GM19023 (cell line): Measurements from ENCODE around the gene TTC33.
A peak's percentile ranks its signal among the peaks of the same experiment; 100 is the strongest.

ENCODE experiments used
- ATAC-seq: cut with Tn5 transposase; IDR thresholded peaks from one replicate; pipeline ENCODE4 v1.9.1; 2021; ENCODE audit warnings: mild to moderate bottlenecking, moderate library complexity; ENCODE audit not compliant: unreplicated experiment

Gene TTC33

DNA sequence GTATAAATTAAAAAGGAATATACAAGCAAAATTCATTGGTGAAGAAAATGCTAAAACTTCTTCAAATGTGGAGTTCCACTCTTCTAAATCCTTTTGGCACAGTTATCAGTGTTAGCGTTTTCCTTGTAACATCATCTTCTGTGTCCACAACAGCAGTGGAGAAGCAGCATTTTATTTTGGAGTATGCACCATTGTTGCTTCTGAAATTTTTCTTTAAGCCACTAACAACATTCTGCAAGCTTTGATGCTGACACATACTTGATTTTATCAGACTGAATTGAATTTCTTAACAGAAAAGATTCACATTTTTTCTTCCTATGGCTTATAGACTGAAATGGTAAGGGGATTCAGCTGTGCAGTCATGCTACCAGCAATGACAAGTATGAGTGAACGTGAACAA, 136.8 kb downstream of the TTC33 start:
- ATAC-seq: no peak

DNA sequence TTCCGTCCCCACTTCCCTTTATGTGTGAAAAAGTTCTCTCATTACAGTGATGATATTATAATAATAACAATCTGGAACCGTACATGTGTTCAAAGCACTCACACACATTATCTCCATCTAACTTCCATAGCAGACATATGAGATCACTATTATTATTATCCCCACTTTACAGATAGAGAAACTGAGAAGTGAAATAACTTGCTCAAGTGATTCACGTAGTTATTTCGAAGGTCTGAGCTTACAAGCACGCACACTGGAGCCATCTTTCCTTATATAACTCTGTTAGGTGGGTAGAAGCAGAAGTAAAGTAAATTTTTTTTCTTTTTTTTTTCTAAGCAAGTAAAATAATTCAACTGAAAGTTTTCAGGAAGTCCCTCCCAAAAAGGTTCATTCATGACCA, 139.0 kb downstream of the TTC33 start:
- ATAC-seq: no peak

DNA sequence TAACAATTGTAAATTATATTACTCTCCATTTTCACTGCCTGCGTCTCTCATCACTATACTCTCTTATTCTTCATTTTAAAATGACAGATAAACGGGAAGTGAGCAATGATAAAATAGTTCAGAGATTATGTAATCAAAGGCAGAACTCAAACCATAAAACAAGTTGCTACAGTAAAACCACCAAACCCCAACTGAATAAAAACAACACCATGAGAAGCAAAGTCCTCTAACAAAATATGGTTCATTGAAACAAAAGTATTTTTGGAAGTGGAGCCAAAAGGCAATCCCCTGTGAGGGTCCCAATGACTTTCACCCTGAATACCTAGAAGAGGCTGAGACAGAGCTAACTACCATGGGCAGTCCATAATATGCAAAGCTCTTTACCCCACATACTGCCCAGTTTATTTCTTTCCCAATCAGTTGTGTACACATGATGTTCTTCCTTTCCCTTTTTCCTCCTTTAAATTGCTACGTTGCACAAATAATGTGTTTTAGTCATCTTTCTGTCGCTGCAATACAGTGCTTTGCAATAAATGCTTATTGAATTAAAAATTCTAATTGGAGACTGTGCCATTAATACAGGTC, 140.1 kb downstream of the TTC33 start:
- ATAC-seq: no peak

DNA sequence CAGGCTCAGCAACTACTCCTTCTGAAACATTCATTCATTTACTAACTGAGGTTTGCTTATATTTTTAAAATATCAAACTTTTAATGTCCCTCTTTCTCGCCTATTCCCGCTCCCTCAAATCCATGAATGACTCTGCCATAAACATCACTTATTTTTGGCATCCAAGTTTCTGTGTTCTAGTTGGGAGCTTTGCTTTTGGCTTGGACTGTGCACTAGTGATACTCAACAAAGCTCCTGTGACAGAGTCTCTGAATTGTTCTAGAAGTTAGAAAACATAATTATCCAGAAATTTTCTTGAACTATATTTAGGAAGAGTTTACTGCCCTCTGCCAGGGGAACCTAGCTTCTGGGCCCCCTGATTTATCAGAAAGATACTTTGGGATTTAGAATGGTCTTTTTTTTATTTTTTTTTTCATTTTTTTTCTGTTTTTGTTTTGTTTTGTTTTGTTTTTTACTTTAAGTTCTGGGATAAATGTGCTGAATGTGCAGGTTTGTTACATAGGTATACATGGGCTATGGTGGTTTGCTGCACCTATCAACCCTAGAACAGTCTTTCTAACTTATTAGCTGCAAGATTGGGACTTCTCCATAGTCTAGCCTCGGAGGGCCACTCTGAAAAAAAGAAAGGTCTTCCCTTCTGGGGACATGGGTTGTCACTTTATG, 140.7 kb downstream of the TTC33 start:
- ATAC-seq: no peak

DNA sequence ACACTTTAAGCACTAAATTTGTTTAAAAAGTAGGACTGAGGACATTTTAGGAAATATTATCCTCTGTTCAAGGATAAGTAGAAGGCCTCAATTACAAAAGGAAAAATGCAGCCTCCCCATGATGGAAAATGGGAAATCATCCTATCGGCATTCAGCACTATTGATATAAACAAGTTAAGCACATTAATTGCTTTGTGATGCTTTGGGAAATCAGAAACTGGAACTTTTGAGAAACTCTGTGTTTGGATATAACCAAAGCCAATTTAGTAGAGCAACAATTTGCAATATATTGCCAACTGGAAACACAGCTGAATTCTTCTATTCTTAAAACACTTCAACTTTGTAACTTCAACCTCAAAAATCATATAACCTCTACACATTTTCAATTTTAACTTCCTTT, 141.3 kb downstream of the TTC33 start:
- ATAC-seq: no peak

DNA sequence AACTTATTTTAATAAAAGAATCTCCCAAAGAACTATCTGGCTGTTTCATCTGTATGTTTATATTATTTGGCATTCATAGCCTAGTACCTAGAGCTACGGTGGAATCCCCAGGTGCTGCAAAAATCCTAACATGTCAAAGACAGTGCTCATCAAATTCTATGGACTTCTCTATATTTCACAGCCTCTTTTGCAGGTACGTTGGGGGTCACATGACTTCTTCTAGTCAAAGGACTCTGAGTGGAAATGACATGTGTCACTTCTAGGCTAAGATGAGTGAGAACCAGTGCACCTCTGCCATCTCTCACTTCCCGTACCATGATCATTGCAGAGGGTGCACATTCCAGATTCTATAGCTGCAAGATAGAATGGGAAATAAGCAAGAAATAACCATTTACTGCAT, 148.6 kb downstream of the TTC33 start:
- ATAC-seq: no peak

DNA sequence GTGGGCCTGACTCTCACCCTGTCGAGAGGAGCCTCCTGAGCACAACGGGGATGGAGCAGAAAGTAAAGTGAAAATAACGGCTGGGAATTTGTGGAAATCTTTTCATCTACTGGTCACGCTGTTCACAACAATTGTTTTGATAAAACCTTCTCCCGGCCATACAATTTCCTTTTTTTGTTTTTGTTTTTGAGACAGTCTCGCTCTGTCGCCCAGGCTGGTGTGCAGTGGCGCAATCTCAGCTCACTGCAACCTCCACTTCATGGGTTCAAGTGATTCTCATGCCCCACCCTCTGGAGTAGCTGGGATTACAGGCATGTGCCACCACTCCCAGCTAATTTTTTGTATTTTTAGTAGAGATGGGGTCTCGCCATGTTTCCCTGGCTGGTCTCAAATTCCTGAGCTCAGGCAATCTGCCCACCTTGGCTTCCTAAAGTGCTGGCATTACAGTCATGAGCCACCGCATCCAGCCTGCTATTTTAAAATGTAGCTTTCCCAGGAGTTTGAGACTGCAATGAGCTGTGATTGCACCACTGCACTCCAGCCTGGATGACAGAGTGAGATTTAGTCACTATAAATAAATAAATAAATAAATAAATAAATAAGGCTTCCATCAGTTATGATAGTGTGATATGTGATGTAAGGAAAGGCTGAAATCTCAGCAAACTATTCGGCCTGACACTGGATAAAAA, 149.5 kb downstream of the TTC33 start:
- no peak for ATAC-seq

DNA sequence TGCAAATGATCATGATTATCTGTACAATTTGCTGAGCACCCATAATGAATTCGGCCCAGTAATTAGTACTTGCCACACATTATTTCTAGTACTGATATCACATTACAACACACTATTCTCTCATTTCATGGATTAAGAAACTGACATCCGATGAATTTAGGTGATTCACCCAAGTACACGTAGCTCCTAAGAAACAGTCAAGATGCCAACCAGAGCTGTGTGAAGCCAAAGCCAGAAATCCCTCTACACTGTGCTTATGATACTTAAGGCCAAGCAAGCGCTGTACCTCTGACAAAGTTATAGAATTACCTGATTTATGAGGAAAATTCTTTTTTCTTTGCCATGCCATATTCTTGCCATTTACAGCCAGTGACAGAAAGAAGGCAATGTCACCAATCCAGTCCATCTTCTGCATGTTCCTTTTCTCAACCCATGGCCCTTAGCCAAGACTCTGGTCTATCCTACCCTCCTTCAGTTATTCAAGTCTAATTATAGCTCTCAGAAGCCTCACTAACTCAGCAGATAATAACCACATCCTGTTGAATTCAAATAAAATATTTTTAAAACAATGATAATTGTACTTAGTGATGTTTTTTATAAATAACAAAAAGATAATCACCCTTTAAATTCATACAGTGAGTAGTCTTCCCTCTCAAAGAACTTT, 150.3 kb downstream of the TTC33 start:
- ATAC-seq: no peak

DNA sequence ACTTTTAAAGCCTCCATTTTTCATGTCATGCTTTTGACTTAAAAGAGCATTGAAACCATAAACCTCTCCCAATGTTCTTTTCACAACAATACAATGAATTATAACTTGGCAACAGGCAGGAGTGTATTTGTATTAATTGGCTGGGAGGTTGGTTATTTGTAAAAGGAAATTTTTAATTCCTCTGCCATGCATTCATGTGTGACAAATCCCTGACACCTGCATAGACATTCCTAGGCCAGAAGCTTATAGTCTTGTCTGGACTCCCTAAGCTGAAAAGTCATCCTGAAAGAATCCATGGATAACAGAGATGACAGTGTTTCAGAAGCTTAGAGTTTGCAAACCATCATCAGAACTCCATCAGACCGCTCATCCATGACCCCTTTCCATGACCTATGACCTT, 152.4 kb downstream of the TTC33 start:
- no peak for ATAC-seq

DNA sequence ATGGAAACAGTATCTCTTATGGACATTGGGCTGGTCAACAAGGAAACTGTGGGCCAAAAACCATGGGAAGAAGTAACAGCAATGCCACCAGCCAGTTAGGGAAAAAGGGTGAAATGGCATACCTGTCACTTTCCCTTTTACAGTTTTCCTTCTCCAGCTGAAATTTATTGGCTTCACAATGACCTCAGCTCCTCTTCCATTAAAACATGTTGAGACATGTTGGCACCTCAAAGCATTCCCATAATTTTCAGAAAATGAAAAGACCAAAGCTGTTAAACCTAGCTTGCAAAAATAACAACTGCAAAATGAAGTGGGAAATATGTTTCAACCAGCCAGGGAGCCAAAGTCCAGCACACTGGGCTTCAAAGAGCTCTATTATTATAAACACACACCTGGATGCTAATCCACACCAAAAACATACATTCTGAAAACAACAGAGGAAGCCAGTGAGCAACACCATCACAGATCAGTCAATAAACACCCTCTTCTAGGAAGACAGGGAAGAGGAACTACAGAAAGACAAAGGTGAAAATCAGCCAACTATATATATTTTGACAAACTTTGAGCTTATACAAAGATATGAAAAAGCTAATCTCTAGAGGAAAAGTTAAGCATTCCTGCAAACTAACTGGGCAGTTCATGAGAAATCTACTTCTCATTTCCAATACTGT, 154.4 kb downstream of the TTC33 start:
- ATAC-seq: no peak

DNA sequence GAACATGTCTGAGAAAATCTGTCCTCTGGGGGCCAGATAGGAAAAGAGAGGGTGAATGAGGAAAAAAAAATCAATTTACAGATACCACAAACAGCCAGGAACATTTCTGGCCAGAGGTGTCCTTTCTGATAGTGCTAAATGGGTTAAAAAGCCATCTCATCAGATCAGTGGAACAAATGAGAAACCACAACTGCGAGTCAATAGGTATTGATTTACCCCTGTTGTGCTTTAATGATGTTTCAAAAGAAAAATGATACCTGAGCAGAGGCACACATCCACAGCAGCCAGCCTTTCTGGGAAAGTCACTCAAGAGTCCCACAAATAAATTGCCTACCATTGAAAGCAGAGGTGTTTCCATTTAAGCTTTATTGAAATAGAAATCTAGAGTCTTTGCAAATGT, 155.4 kb downstream of the TTC33 start:
- no peak for ATAC-seq

DNA sequence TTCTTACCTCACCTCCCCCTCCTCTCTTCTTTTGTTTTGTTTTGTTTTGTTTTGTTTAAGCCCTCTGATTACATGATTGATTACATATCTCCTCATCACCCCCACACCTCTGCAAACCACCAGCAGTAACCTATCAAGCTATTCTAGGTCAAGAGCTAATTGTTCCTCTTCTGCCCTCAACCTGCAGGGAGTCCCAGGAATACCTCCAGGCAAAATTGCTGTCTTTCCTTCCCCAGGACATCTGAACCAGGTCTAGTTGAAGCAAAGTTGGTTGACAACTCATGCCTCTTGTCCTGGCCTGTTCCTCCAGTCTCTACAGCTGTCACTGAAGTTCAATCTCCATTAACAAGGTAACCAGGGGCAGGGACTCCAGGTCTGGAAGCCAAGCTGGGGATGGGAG, 156.1 kb downstream of the TTC33 start:
- no peak for ATAC-seq

DNA sequence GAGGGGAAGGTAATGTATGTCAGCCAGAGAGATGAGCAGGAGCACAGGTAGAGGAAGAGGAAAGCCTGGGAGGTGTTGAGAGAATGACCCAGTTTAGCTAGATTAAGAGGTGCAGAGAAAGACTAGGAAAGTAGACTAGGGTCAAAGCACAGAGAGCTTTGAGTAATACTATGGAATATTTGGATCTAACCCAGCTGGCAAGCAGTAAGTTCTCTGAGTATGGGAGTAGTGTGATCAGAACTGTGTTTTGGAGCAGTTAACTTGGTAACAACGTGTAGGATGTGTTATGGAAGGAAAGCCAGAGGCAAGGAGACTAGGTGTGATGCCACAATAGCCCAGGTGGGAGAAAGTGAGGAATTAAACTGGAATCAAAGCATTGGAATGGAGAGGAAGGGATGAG, 160.9 kb downstream of the TTC33 start:
- no peak for ATAC-seq

DNA sequence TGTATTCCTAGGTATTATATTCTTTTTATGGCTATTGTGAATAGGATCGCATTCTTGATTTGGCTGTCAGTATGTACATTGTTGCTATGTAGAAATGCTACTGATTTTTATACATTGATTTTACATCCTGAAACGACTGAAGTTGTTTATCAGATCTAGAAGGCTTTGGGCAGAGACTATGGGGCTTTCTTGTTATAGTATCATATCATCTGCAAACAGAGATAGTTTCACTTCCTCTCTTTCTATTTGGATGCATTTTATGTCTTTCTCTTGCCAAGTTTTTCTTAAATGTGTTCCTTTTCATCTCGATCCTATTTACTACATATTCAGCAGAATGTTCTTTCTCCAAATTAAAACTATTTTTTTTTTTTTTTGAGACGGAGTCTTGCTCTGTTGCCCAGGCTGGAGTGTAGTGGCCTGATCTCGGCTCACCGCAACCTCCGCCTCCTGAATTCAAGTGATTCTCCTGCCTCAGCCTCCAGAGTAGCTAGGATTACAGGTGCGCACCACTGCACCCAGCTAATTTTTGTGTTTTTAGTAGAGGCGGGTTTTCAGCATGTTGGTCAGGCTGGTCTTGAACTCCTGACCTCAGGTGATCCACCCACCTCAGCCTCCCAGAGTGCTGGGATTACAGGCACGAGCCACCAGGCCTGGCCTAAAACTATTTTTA, 163.9 kb downstream of the TTC33 start:
- ATAC-seq: peak; percentile 72

DNA sequence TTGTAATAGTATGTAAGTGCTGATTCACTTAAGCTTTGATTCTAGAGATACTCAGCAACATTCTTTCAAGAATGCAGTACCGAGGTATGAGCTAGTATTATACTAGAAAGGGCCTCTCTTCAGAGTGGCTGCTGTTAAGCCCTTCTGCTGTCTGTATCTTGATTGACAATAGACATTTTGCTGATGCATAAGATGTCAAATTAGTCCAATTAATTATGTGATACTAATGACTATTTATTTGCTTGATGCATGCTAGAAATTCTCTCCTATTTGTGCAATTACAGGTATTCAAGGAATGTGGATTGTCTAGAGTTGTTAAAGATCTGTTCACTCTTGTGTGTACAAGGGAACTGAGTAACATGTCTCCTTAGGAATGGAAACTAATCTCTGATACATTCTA, 168.4 kb downstream of the TTC33 start:
- ATAC-seq: no peak

DNA sequence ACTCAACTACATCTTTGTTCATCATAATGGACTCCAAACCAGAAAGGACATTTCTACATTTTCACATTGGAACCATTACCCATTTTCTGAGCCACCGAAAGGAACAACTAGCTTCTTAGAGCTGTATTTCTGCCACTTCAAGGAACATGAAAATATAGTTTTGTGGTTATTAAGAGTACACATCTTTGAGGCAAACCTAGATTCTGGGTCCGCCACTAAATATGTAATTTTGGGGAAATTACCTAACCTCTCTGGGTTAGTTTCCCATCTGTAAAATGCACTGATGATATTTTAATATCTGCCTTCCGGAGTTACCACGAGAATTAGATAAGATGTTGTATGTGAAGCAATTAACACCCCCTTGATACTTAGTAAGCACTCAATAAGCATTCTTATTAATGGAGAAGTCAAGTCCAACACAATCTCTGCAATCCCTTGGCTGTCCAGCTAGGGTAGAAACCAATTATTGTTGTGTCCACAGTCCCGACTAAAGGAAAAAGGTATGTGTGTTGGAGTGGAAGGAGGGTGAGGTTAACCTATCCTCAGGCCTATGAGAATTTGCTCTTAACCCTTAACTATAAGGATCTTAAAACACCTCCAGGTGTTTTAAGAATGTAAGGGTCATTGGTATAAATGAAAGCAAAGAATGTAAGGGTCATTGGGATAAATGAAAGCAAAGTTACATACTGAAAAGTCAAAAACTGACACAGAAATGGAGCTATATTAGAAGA, 170.1 kb downstream of the TTC33 start:
- no peak for ATAC-seq

DNA sequence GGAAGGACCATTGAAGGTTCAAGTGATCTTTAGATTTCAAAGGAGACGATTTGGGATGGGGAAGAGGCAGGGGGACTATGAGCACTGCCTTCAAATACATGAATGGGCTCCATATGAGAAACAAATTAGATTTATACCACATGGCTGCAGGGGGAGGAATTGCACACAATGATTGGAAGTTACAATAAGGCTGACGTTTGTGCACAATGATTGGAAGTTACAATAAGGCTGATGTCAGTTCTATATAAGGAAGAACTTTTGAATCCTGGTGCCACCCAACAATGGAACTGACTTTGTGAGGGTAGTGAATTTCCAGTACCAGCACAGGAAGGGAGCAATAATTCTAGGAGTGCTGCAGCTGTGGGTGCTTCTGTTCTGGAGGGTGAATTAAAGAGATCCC, 171.7 kb downstream of the TTC33 start:
- no peak for ATAC-seq

DNA sequence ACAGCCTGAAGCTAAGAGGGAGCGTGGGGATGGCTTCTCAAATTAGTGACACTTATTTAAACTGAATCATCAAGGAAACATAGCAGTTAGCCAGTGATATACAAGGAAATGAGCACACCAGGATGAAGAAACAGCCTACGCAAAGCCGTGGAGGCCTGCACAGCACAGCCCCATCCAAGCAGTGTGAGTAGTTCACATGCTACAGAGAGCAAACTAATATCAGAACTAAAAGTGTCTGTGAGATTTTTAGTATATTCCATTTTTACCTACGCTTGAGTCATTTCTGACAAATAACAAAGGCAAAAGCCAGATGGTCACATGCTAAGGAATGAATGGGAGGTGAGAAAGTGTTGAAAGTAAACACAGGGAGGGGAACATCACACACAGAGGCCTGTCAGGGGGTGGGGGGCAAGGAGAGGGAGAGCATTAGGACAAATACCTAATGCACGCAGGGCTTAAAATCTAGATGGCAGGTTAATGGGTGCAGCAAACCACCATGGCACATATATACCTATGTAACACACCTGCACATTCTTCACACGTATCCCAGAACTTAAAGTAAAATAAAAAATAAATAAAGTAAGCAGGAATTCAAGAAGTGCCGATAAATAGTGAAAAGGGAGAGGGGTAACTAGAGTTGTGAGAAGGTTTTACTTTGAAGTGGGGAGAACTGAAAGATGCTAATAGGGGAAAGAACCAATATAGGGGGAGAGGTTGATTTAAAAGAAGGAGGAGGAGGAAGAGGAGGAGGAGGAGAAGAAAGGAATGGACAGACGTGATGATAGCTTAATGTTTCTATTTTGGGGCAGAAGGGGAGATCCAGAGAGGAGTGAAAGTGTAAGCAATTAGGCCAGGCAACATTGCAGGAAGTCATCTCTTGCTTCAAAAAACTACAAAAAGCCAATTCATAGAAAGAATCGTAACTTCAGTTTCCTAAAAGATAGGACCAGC, 177.0 kb downstream of the TTC33 start:
- peak; percentile 95 for ATAC-seq

DNA sequence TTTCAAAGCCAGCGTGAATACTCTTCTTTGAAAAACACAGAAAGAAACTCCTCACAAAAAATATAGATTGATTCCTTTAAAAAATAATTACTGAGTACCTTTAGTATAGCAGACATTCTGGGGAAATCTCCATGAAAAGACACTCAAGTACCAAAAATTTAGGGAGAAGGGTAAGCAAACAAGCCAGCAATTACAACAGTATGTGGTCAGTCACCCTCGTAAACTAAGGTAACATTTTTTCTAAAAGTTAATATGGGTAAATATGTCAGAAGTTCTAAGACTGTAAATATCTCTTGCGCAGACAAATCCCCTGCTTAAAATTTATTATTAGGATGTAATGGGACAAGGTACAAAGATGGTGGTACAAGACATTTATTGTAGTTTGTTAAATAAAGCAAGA, 178.0 kb downstream of the TTC33 start:
- ATAC-seq: no peak
